Eye (tissue), 1 donor: ENCODE results near the gene CAPZA2.
"Not testable (repeated sequence)": the region's sequence is repeated elsewhere in the genome, so short reads cannot be mapped to it uniquely, and the experiment has no call there.

Source experiments
- DNase-seq: peaks from one replicate; pipeline ENCODE4 v3.0.0-alpha.2; 2015

The CAPZA2 gene

DNA sequence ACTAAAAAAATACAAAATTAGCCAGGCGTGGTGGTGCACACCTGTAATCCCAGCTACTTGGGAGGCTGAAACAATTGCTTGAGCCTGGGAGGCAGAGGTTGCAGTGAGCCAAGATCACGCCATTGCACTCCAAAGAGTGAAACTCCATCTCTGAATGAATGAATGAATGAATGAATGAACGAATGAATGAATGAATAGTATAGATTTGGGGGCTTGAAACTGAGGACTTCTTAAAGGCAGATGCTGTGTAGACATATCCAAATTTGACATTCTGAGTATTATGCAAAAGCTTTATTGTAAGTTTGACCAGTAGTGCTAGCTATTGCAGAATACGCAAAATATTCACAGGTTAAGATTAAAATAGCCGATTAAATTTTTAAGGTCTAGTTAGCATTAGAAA lies 60.2 kb downstream of the CAPZA2 start:
- DNase-seq, result no peak

DNA sequence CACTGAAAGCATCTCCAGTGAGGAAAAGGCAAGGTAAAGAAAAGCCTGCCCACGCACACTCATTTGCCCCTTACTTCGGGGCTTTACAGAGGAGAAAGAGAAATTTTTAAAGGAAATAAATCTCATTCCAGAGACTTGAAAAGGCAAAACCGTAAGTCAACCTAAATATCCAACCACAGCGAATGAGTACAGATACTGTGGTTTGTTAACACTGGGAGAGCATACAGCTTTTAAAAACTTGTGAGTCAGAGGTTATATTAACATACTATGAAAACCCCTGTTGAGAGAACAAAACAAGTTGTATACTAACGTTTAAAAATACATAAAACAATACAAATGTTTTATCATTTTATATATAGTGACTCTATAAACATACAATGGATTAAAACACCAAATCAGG lies 62.4 kb downstream of the CAPZA2 start:
- DNase-seq, result no peak

DNA sequence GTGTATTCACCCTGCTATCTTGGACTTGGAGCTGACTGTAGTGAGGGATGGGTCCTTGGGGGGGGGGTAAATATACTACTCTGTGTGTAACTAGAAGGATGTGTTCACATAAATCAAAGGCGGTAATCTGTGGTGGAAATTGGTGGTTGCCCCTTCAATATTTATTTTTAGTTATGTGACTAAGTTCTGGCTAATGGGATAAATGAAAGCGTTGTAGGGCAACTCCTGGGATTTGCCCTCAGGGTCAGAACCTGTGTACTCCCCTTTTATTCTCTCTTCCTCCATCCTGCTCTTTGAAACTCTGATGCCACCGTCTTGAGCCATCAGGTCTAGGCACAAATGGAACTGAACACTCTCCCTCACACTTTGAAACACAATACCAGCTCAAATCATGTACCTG lies 66.6 kb downstream of the CAPZA2 start:
- DNase-seq, result no peak

DNA sequence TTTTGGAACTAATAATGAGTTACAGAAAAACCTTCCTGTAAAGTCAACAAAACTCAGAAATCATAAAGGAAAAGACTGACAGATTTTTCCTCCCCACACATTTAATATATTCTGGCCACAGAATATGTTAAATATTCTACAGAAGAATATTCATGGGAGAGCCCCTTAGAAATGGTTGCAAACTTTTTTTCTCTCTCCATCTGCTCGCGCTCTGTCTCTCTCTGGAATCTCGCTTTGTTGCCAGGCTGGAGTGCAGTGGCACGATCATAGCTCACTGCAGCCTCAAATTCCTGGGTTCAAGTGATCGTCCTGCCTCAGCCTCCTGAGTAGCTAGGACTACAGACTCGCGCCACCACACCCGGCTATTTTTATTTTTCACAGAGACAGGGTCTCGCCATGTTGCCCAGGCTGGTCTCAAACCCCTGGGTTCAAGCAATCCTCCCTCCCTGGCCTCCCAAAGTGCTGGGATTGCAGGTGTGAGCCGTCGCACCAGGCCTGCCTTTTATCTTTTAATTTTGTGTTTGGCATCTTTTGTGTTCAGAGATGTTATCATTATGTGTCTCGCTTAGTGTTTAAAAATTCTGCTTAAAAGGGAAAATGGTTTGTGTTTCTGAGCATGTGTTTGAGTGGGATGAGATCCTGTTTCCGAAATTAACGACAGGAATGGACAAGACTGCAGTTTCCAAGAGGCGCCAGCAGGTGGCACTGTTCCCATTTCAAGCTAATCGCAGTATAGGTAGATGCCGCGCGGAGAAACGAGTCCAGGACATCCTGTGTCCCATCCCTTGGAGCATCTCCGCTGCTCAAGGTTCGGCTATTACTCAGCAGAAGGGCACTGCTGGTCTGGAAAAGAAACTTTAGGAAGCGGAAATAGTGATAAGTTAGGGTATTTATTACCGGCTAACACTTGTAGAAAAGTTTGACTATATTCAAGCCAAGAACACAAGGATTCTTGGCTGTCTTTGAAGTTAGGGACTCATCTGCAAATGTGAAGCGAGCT lies 67.8 kb downstream of the CAPZA2 start:
- peak; percentile 93 for DNase-seq

DNA sequence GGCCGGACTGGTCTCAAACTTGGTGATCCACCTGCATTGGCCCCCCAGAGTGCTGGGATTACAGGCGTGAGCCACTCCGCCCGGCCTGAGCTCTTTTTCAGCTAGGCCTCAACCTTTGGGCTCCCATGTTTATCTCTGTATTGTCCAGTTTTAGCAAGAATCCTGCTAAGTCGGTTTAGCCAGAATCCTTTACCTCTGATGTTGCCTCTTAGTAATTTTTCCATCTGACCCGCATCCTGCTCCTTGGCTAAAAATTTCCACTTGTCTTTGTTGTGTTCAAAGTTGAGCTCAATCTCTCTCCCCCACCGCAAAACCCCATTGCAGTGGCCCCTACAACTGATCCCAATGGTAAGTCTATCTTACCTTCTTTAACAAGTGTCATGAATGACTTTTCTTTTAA lies 70.2 kb downstream of the CAPZA2 start:
- DNase-seq, result no peak

DNA sequence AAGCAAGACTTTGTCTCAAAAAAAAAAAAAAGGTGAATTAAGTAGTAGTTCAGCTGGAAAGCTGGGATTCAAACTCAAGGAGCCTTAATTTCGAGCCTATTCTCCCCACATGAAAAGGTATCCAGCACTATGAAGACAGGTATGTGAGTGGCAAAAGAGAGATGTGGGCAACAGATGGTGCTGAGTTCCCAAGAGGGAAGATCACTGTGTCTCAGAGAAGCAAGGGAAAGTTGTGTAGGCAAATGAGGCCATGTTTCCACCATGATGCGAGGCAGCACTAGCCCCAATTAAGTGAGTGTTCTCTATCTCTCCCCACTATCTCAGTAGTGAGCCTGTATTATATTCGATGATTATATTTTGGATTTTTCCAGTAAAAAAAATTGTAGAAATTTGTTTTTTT lies 71.1 kb downstream of the CAPZA2 start:
- DNase-seq, result no peak

DNA sequence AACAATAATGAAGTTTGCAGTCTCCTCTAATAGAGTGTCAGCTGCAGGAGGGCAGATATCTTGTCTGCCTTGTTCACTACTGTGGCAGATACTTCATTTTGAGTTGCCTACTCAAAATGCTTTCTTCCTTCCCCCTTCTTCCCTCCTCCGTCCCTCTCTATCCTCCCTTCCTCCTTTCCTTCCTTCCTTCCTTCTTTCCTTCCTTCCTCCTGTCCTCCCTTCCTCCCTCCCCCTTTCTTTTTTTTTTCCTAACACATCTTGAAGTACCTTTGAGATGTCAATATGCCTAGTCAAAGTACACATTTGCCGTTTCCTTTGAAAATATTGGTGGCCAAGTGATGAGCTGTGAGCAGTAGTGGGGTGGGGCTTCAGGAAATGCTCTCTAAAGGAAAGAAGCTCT lies 72.2 kb downstream of the CAPZA2 start:
- no peak for DNase-seq

DNA sequence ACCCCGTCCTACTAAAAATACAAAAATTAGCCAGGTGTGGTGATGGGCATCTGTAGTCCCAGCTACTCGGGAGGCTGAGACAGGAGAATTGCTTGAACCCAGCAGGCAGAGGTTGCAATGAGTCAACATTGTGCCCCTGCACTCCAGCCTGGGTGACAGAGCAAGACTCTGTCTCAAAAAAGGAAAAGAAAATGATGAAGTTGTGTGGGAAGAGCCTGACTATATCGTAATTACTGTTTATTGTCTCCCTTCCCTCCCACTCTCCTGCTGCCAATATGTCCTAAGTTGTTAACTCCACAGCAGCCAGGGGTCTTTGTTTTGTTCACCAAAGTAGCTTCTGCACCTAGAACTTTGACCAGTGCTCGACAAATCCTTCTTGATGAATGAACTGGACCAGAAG lies 74.5 kb downstream of the CAPZA2 start:
- DNase-seq, result not testable (repeated sequence)

DNA sequence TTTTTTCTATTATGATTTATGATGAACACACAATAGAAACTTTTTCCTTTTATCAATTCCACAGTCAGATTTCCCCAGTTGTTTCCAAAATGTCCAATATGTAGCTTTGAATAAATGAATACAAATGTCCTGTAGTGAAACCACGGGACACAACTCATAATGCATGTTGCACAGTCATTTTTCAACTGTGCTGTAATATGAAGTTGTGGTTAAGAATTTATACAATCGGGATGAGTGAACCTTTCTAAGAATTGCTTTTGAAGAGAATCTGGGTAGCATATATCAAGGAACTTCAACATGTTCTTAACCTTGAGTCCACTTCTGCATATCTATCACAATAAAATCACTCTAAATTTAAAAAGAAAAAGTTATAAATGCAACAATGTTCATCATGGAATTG lies 76.3 kb downstream of the CAPZA2 start:
- DNase-seq, result no peak

DNA sequence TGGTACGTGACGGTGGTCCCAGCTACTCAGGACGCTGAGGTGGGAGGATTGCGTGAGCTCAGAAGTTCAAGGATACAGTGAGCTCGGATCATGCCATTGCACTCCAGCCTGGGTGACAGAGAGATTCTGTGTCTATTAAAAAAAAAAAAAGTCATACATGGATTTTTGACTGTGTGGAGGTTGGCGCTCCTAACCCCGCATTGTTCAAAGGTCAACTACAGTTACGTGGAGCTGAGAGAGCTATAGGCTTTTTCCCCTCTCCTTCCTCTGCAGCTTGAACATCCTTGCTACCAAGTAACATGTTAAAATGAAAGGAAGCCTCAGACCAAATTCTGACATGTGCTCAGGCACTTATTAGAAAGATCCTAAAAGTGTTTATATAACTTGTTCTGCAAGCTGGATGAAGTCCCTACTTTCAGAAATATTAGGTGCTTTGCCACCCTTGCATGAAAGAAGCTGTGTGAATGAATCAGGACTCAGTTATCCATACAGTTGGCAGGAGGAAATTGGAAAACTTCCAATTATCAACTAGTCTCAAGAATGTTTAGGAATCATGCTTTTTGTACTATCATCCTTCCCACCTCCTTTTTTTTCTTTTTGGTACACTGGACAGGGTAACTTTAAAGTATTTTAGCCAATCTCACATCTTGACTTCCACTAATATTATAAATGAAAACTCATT lies 78.4 kb downstream of the CAPZA2 start:
- DNase-seq, result no peak

DNA sequence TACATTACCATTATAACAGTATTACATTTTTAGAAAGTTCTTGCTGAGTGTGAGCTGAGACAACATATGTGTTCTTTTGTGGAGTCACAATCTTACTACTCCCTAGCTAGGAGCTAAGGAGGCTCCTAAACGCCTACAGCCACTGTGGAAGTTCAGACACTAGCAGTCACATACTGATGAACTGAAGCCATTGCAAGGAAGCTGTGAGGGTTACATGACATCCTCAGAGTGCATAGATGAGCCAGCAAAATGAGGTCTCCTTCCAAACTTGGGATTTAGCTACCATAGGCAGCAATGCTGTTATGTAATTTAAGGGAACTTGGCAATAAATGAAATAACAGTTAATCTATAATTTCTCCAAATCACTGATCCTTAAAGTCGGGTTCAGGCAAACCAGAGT lies 80.1 kb downstream of the CAPZA2 start:
- no peak for DNase-seq

DNA sequence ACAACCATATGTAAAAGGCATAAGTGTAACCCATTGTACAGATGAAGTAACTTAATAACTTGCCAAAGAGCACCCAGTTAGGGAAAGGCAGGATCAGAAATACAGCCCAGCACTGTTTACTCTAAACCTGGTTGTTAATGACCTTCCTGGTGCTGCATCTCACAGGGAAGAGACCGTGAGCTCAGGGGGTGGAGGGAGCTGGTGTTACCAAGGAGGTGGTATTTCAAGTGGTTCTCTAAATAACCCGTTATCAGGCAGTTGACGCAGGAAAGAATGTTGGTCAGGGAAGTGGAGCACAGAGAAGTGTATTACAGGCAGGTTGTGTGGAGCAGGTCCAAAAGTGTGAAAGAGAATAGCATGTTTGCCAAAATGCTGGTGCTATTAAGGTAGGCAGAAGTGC lies 86.5 kb downstream of the CAPZA2 start:
- DNase-seq, result no peak

DNA sequence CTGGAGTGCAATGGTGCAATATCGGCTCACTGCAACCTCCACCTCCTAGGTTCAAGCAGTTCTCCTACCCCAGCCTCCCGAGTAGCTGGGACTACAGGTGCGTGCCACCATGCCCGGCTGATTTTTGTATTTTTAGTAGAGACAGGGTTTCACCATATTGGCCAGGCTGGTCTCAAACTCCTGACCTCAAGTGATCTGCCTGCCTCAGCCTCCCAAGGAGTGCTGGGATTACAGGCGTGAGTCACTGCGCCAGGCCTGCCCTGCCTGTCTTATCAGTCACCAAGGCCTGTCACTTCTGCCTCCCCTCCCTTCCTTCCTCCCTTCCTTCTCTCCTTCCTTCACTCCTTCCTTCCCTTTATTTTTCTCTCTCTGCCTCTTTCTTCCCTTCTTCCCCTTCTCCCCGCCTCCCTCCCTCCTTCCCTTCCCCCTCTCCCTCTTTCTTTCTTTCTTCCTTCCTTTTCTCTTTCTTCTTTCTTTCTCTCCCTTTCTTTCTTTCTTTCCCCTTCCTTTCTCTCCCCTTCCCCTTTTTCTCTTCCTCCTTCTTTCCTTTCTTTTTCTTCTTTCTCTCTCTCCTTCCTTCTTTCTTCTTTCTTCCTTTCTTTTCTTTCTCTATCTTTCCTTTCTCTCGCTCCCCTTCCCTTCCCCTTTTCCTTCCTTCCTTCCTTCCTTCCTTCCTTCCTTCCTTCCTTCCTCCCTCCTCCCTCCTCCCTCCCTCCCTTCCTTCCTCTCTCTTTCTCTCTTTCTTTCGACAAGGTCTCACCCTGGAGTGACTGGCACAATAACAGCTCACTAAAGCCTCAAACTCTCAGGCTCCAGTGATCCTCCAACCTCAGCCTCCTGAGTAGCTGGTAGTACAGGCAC lies 87.8 kb downstream of the CAPZA2 start:
- no peak for DNase-seq

DNA sequence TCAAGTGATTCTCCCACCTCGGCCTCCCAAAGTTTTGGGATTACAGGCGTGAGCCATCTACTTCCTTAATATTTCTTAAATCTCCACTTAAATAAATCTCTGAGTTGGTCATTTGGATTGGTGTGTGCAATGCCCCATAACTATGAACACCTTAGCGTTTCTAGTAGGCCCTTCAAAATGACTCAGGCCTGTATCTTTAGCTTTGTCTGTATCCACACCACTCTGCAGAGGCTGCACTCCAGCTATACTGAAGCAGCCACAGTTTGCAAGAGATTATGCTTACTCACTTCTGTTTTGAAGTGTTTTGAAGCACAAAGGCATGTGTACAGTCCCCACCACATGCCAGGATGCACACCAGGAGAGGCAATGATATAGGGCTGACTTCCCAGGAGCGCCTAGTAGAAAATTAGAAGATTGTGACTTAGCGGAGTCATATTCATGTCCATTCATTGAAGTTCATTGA lies 88.5 kb downstream of the CAPZA2 start:
- no peak for DNase-seq

DNA sequence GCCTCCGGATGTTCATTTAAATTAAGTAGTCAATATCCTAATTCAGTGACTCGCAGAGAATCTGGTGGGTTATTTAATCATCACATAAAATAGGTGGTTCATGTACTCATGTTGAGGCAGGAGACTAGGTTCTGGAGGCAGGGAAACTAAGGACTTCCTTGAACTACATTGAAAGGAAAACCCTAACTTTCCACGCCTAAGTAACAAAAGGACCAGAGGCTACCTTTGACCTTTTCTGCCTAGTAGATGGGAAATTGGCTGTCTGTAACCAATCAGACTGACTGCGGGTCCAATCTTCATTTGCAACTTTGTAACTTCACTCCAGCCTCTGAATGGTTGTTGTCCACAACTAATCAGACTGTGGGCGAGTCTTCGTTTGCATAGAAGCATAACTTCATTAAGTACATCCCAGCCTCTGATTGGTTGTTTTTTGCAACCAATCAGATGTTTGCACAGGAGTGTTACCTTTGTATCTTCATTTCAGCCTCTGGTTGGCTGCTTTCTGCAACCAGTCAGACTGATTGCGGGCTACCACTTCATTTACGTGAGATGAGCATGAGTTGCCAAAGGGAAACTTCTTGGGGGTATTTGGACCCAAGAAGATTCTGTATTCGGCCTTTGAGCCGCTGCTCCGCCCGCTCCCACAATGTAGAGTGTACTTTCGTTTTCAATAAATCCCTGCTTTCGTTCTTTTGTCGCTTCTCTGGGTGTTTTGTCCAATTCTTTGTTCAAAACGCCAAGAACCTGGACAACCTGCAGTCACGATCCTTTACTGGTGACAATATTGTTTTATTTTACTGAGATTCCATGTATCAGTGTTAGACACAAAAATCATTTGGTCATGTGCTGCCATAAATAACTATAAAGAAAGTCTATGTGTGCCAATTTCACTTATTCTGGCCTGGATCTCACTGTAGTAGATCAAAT lies 89.2 kb downstream of the CAPZA2 start:
- DNase-seq, result no peak

DNA sequence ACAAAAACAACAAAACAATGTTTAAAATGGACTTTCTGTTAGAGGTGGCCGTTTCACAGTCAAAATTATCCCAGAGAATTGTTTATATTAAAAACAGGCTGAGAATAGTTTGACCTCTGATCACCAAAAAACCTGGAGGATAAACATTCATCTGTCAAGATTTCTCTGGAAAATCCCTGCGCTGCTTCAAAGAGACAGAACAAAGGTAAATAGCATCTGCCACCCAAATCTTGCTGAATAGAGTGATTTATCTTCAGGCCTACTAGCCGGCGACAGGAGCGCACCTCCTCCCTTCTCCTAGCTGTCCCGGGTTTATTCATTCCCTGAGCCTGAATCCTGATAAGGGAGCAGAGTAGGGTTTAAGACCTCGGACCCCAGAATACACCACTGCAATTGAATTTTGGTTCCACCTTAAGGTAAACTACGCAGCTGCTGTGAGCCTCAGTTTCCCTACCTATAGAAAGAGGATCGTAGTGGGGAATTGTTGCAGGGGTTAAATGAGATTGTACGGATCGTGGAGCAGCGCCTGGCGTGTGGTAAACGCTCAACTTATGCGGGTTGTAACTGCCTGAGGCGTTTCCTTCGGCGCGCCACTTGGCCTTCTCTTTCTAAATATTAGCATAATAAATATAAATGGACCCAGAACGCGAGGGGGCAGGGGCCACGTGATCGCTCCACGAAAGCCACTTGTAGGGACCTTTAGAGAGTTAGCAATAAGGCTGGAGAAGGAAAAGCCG lies 90.4 kb downstream of the CAPZA2 start:
- peak; percentile 86 for DNase-seq

DNA sequence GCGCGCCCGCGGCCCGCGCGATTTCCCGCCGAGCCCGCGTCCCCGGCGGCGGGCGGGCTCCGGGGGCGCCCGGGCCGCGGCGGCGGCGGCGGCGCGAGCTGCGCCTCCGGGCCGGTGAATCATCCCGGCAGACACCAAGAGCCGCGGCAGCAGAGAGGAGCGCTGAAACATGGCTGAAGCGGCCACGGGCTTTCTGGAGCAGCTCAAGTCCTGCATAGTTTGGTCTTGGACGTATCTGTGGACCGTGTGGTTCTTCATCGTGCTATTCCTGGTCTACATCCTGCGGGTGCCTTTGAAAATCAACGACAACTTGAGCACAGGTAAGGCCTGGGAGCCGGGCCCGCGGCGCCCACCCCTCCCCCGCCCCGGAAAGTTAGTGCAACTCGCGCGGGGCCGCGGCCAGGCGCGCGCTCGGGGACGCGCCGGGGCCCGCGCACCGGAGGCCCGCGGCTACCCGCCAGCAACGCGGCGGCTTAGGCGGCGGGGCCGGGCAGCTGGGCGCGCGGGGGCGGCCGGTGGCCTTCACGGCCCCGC lies 91.1 kb downstream of the CAPZA2 start, which contains the start of gene ST7:
Gene ST7 (plus strand): TSS at position 130 of the 534 bp plus-strand sequence. CDS start 40 bp downstream, at position 170.
- DNase-seq, result peak; percentile 91

DNA sequence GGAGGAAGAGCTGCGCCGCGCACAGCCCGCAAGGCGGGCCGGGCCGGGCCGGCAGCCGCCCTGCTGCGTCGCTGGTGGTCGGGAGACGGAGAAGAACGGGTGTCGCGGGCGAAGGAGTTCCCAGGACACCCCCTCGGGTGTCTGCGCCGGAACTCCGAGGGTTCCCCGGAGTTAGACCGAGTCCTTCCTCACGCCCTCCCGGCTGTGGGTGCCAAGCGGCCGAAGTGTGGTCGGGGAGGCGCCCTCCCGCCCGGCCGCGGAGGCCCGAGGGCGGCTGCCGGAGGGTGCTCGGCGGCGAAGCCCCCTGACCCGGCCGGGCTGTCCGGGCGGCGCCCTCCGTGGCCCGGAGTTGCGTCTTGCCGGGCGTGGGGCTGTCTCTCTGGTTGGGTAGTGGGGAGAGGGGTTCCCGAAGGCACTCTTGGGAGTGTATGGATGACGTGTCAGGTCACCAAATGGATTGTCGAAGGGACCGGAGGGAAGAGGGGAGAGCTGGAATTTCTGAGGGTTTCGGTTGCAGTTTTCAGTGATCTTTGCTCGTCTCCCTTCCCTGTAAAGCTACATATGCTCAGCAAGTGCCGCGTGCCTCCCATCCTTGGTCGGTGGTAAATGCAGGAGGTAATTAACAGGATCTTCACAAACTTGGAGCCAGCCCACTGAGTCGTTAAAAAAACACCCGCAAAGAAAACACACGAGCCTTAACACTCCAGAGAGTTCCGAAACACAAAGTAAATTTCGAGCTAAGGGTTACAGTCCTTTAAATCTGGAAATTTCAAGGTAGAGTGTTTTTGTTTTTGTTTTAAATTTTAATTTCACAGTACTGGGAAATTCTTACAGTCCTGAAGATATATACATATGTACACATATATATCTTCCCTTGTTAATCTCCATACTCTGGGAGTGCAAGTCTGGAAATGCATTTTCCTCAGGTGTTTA lies 91.8 kb downstream of the CAPZA2 start:
- DNase-seq, result peak; percentile 92

DNA sequence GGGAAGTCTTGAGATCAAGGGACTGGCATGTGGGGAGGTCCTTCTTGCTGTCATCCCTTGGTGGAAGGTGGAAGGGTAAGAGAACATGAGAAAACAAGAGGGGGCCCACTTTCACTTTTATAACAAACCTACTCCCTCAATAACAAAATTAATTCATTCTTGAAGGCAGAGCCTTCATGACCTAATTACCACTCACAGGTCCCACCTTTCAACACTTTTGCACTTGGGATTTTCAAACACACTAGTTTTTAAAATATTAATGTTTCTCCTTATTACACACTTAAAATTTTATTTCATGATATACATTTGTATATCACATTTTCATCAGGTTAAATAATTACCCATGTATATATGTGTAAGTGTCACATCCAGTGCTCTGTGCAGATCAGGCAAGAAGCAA lies 93.0 kb downstream of the CAPZA2 start:
- no peak for DNase-seq
